ENCODE measurements around the gene MS4A6A.

MS4A6A gene

GRCh38 chr11:60127311-60127811 lies 55.5 kb downstream of the MS4A6A start:
- DNase-seq = no peak

- no peak for DNase-seq
Measured at GRCh38 chr11:60125956-60126585, 56.8 kb downstream of the MS4A6A start.

DNA sequence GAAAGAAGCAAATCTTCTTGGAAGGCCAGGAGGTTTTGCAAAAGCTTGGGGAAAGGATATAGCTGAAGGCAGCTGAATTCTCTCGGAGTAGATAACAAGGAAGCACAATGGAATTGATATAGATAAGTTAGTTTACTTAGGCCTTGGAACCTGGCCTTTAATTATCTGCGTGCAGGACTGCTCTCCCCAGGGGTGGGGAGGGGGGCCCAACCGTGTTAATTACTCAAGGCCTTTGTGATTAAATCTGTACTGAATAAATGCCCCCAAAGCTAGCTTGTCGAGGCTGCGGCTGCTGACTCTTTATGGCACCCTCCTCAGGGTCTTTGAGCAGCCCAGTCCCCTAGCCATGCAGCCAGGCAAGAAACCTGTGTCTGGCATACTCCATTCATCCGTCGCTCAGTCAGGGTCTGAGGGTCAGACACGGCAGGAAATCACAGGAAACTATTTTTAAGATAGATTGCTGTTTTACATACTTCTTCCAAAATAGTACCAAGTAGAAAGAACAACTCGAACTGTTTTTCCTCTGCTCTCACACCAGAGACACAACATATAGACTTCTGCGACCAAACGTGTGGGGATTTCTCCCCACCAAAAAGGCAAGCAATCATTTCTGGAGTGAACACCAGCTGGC lies 58.0 kb downstream of the MS4A6A start:
- DNase-seq = no peak

All from stimulated activated CD4-positive, alpha-beta T cell treated with anti-CD3 and anti-CD28 coated beads, Interleukin-15, amount 100 ng/mL, for 24 hours (primary cell).